ENCODE results near the gene TULP4.

DNA sequence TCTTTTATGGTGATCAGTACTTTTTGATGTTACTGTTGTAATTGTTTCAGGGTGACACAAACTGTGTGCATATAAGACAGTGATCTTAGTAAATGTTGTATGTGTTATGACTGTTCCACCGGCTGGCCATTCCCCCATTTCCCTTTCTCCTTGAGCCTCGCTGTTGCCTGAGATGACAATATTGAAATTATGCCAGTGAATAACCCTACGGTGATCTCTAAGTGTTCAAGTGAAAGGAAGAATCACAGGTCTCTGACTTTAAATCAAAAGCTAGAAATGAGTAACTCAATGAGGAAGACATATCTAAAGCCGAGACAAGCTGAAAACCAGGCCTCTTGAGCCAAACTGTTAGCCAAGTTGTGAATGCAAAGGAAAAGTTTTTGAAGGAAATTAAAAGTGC, 32.3 kb downstream of the TULP4 start:
- TF ChIP-seq, protein P1, sequence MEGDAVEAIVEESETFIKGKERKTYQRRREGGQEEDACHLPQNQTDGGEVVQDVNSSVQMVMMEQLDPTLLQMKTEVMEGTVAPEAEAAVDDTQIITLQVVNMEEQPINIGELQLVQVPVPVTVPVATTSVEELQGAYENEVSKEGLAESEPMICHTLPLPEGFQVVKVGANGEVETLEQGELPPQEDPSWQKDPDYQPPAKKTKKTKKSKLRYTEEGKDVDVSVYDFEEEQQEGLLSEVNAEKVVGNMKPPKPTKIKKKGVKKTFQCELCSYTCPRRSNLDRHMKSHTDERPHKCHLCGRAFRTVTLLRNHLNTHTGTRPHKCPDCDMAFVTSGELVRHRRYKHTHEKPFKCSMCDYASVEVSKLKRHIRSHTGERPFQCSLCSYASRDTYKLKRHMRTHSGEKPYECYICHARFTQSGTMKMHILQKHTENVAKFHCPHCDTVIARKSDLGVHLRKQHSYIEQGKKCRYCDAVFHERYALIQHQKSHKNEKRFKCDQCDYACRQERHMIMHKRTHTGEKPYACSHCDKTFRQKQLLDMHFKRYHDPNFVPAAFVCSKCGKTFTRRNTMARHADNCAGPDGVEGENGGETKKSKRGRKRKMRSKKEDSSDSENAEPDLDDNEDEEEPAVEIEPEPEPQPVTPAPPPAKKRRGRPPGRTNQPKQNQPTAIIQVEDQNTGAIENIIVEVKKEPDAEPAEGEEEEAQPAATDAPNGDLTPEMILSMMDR (IDR thresholded peaks at IDR 0.05), result no peak
- TF ChIP-seq POLR2A (IDR thresholded peaks at IDR 0.05), result no peak

Measured in thyroid gland (tissue), 4 donors.